GM18498 (cell line): ENCODE data around the gene DNM3.

Experiments used
- ATAC-seq: cut with Tn5 transposase; IDR thresholded peaks from one replicate; pipeline ENCODE4 v1.9.1; 2021; ENCODE audit warnings: mild to moderate bottlenecking, moderate library complexity; ENCODE audit not compliant: unreplicated experiment

The DNM3 gene

GRCh38 chr1:172088256-172088655, 247.0 kb downstream of the DNM3 start:
- ATAC-seq = no peak

DNA sequence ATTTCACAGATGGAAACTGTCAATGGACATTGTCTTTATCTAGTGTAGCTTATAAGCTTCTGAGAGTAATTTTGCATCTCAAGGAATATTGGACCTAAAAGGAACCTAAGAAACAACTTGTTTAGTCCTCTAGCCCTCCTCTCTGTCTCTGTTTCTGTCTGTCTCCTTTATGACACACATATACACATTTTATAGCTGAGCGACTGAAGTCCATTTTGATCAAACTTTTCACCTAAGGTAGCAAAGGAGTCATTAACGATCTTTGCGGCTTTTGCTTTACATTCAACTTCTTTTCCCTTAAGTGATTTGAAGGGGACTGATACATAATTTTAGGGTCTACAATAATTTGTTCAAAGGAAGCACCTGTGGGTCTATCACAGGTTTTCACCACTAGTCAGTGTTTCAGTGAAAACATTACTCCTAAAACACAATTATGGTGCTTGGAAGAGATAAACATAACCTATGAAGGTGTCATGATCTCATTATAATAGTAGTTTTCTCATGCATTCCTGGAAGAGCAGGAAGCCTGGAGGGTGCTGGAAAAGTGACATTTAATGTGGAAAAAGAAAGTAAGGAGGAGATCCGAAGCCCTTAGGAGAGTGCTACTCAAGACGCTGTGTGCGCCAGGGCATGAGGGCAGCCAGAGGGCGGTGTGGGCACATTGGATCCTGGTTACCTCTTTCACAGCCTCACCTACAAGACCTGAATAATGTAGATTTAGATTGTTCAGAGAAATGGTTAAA, 248.6 kb downstream of the DNM3 start:
- ATAC-seq = peak; percentile 78

DNA sequence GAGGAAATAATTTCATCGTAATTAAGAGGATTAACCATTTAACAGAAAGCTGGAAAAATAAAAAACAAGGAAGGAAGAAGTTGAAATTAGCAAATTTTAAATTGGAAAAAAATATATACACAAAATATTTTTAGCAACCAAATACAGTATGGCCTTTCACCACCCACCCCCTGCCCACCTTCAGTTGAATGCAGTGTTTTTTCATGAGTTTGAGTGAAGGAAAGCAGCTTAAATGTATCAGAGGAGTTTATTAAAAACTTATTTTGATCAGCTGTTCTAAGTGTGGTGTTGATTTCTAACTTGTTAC, 249.2 kb downstream of the DNM3 start:
- no peak for ATAC-seq

GRCh38 chr1:172095846-172096245, 254.5 kb downstream of the DNM3 start:
- no peak for ATAC-seq

- no peak for ATAC-seq
These were observed 263.9 kb downstream of the DNM3 start for GRCh38 chr1:172105230-172105629.

- no peak for ATAC-seq
These were observed 266.1 kb downstream of the DNM3 start for GRCh38 chr1:172107316-172107975.

GRCh38 chr1:172108161-172108893, 267.0 kb downstream of the DNM3 start:
- no peak for ATAC-seq

GRCh38 chr1:172109359-172109758, 268.1 kb downstream of the DNM3 start:
- ATAC-seq = no peak

GRCh38 chr1:172112576-172112975, 271.3 kb downstream of the DNM3 start:
- ATAC-seq = no peak

GRCh38 chr1:172117800-172118199, 276.5 kb downstream of the DNM3 start:
- ATAC-seq = peak; percentile 80

DNA sequence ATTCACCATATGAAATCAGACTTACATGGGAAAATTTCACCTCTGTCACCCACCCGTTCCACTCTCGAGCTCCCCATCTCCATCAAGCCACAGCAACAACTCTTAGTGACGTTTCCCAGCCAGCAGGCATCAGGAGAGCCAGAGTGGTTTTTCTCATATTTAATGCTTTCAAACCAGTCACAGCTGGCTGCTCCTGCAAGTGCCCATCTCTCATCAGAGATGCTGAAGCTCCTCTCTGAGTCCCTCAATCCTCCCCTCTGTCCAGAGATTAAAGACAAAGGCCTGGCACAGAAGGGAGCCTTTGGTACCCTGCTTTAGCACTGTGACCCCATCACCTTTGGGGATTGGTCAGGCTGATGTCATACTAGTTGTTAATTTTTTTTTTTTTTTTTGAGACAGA, 277.3 kb downstream of the DNM3 start:
- ATAC-seq = no peak

DNA sequence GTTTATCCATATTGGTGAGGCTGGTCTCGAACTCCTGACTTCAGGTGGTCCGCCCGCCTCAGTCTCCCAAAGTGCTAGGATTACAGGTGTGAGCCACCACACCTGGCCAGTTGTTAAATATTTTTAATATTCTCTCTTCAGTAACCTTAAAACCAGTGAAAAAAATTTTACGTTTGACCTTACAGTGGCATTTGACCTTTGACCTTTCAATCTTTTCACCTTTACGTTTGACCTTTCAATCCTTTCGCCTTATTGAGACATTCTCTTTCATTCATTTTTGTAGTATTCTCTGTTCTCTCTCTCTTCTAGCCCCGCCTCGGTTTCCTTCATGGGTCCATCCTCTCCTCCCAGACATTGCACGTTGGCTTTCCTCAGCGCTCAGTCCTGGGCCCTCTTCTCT, 277.9 kb downstream of the DNM3 start:
- ATAC-seq = no peak

DNA sequence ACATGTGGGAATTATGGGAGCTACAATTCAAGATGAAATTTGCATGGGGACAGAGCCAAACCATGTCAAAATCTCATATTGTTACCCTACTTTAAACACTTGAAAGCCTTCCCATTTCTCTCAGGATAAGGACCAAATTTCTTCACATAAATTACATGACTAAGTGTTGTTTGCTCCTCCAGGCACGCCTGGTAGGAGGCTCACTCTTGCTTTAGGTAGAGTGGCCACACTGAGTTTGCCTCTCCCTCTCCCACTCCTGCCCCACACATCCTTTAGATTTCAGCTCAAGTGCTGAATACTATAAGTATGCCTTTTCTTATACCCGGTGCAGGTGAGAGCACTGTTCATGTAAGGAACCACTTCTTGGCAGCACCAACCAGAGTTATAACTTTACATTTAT, 279.1 kb downstream of the DNM3 start:
- no peak for ATAC-seq

DNA sequence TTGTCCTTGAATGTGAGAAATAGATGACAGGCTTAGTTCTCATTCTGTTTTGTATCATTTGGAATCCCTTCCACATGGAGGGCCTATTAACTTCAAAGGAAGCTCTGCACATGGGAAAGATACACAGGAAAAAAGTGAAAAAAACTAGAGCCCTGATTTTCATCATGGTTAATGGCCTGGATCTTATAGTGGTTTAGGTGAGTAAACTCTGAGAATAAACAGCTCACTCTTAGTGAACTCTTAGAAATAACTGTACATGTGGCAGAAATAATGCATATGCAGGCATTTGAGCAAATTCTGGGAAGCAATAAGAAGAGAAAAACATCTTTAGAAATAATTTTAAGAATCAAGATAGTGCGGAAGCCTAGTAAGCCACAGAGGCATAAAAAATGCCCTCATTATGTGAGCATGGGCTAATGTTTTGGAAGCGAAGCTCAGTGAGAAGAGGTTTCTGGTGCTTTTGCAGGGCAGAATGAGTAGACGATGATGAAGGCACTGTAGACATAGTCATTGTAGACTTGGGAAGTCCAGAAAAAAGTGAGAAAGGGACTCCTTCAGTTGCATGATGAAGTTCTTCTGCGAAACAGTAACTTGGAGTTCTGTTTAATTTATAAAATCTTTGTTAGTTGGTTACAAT, 279.9 kb downstream of the DNM3 start:
- no peak for ATAC-seq

GRCh38 chr1:172122381-172122780, 281.1 kb downstream of the DNM3 start:
- ATAC-seq = no peak

DNA sequence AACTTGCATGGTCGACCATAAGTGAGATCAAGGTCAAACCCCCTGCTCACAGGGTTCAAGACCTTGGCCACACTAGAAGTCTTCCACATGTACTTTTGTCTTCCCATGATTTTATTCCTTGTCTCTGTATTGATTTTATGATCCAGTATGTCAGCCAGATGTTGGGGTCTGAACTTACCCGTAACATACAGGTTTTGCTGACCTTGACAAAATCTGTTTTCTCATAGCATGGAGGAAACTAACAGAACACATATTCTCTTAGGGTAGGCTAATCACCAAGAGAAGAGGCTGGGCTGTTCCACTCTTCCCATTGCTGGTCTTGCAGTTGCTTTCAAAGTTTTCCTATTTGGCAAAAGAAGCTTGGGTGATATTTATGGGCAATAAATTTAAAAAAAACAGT, 284.0 kb downstream of the DNM3 start:
- no peak for ATAC-seq

GRCh38 chr1:172125812-172126430, 284.6 kb downstream of the DNM3 start:
- ATAC-seq = no peak

DNA sequence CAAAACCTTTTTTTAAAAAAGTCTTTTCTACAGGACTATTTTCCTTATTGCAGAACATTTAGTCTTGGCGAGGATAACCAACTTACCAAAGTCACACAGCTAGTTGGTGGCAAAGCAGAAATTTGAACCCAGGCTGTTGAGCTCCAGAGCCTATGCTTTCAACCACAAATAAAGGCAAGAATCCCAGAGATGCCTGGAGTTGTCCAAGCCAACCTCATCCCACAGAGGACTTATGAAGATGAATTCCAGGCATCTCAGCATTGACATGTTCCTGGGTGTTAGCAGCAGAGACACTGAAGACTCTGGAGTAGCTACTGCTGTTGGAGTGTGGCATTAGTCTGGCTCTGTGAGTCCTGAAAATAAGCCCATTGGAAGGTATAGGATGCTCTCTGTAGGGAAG, 291.5 kb downstream of the DNM3 start:
- ATAC-seq = no peak

- ATAC-seq = no peak
These were observed 292.9 kb downstream of the DNM3 start for GRCh38 chr1:172134087-172134731.

GRCh38 chr1:172135076-172135672, 293.9 kb downstream of the DNM3 start:
- no peak for ATAC-seq
